ENCODE measurements around the gene PATE4.

The PATE4 gene

GRCh38 chr11:125887373-125888324 lies 54.5 kb downstream of the PATE4 start, which contains the start of gene HYLS1:
HYLS1 (plus strand) TSS chr11:125887668; CDS start chr11:125899369, 11,701 bp downstream.
- DNase-seq, result peak; percentile 70 to 88

Data from cerebellar nuclear complex (tissue), 1 donor.